ENCODE results near the gene PLA2G4B.

PLA2G4B gene

GRCh38 chr15:41798607-41799487, 39.8 kb upstream of the PLA2G4B start:
- no peak overlapping the region for H3K4me3 ChIP-seq (replicated peaks; ENCODE audit: low read depth, low read length)
- no peak for TF ChIP-seq CTCF (IDR thresholded peaks at IDR 0.05; ENCODE audit: insufficient read depth, low read length, poor library complexity, severe bottlenecking)
- peaks cover 4% of the 10 kb centered on the region for H3K36me3 ChIP-seq (ENCODE audit: control insufficient read depth, insufficient read depth, low read length)
- DNase-seq (ENCODE audit: extremely low read depth, insufficient read length): no peak
- H3K27me3 ChIP-seq (replicated peaks; ENCODE audit: control insufficient read depth, insufficient read depth, low read length): no peaks in the 10 kb centered on the region

DNA sequence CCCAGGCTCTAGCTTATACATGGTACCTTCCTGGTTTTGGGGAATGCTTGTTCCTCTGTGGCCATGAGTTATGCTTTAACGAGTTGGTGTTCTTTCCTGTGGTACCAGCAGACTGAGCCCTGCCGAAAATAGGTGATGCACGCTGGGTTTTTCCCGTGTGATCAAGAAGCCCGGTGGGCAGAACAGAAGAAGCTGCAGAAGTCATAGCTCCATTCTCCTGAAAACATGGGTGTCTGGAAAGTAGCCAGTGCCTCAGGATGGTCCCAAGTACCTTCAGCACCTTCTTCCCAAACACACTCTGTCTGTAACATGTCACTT, 39.2 kb upstream of the PLA2G4B start:
- no peak for DNase-seq (ENCODE audit: extremely low read depth, insufficient read length)

GRCh38 chr15:41801185-41801584, 37.5 kb upstream of the PLA2G4B start:
- no peak for DNase-seq (ENCODE audit: extremely low read depth, insufficient read length)
- Histone ChIP-seq H3K27me3 (replicated peaks; ENCODE audit: control insufficient read depth, insufficient read depth, low read length) (no peaks in the 10 kb centered on the region), H3K36me3 (ENCODE audit: control insufficient read depth, insufficient read depth, low read length) (peaks cover 4% of the 10 kb centered on the region), H3K4me3 (replicated peaks; ENCODE audit: low read depth, low read length) (no peak overlapping the region)
- no peak for TF ChIP-seq CTCF (IDR thresholded peaks at IDR 0.05; ENCODE audit: insufficient read depth, low read length, poor library complexity, severe bottlenecking)

More for the DNA sequence above, 39.2 kb upstream of the PLA2G4B start:
- no peak for TF ChIP-seq CTCF (IDR thresholded peaks at IDR 0.05; ENCODE audit: insufficient read depth, low read length, poor library complexity, severe bottlenecking)
- Histone ChIP-seq H3K4me3 (replicated peaks; ENCODE audit: low read depth, low read length) (no peak overlapping the region), H3K27me3 (replicated peaks; ENCODE audit: control insufficient read depth, insufficient read depth, low read length) (no peaks in the 10 kb centered on the region), H3K36me3 (ENCODE audit: control insufficient read depth, insufficient read depth, low read length) (peaks cover 4% of the 10 kb centered on the region)

DNA sequence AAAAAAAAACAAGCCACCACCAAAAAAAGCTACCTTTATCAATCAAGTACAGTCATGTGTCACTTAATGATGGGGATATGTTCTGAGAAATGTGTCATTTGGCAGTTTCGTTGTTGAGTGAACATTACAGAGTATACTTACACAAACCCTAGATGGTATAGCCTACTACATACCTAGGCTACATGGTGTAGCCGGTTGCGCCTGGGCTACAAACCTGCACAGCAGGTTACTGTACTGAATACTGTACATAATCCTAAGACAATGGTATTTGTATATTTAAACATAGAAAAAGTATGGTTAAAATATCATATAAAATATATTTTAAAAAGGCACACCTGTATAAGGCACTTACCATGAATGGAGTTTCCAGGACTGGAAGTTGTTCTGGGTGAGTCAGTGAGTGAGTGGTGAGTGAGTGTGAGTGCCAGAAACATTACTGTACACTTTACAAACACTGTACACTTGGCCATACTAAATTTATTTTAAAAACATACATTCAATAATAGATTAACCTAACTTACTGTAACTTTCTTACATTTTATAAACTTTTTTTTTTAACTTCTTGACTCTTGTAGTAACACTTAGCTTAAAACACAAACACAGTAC, 36.7 kb upstream of the PLA2G4B start:
- TF ChIP-seq CTCF (IDR thresholded peaks at IDR 0.05; ENCODE audit: insufficient read depth, low read length, poor library complexity, severe bottlenecking): no peak
- peaks cover 4% of the 10 kb centered on the region for H3K36me3 ChIP-seq (ENCODE audit: control insufficient read depth, insufficient read depth, low read length)

DNA sequence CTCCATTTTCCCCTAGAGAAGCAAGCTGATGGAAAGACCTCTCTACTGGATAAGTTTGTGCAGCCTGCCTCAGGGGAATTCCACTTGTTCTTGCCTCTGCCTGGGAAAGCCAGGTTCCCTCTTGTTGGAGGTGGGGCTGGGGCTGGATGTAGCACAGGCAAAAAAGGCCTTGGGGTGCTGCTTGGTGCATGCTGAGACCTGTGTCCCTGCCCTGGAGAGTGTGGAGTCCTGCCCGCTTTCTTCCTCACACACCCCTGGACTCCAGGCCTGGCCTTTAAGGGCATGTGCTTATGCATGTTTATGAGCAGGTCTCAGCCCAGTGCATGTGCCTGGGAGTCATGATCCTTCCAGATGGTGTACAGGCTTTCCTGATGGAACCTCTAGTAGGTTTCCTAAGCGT, 34.3 kb upstream of the PLA2G4B start:
- Histone ChIP-seq H3K27me3 (replicated peaks; ENCODE audit: control insufficient read depth, insufficient read depth, low read length) (no peaks in the 10 kb centered on the region), H3K4me3 (replicated peaks; ENCODE audit: low read depth, low read length) (no peak overlapping the region), H3K36me3 (ENCODE audit: control insufficient read depth, insufficient read depth, low read length) (peaks cover 4% of the 10 kb centered on the region)
- DNase-seq (ENCODE audit: extremely low read depth, insufficient read length): no peak
- TF ChIP-seq CTCF (IDR thresholded peaks at IDR 0.05; ENCODE audit: insufficient read depth, low read length, poor library complexity, severe bottlenecking): no peak

More for the DNA sequence above, 36.7 kb upstream of the PLA2G4B start:
- H3K4me3 ChIP-seq (replicated peaks; ENCODE audit: low read depth, low read length): no peak overlapping the region
- no peaks in the 10 kb centered on the region for H3K27me3 ChIP-seq (replicated peaks; ENCODE audit: control insufficient read depth, insufficient read depth, low read length)
- DNase-seq (ENCODE audit: extremely low read depth, insufficient read length): no peak
